OCI-LY3 (cell line): ENCODE measurements around the gene NEU2.

Experiments
- EZH2phosphoT487 ChIP-seq: fragments of 200-600 bp; shearing (Covaris generic); IDR thresholded peaks from 2 replicates; pipeline ENCODE4 v1.6.1; 2018; ENCODE audit warnings: antibody characterized with exemption, mixed run types, low read depth
- TF ChIP-seq, protein P1 (sequence below): fragments of 200-600, 300-600 bp; sonication (generic); IDR thresholded peaks from 2 replicates; pipeline ENCODE4 v1.5.1; 2014; ENCODE audit warnings: antibody characterized with exemption, low read length, low read depth

DNA sequence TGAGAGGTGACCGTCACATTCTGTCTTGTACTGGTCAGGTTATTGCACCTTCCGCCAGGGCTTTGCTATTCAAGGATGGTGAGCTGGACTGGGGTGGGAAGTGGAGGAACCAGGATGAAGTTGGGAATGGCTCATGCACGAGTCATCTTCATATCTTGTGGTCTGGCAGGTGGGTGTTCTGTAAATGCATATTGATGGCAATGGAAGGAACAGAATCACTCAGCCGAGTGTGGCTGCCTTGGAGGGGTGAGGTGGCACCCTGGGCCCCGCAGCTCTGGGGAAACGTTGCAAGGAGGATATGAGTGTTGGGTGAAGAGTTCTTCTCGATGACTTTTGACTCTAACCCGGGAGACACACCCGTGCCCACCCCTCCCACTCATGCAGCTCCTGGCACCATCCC is 1.2 kb downstream of the NEU2 start:
- TF ChIP-seq, protein P1, sequence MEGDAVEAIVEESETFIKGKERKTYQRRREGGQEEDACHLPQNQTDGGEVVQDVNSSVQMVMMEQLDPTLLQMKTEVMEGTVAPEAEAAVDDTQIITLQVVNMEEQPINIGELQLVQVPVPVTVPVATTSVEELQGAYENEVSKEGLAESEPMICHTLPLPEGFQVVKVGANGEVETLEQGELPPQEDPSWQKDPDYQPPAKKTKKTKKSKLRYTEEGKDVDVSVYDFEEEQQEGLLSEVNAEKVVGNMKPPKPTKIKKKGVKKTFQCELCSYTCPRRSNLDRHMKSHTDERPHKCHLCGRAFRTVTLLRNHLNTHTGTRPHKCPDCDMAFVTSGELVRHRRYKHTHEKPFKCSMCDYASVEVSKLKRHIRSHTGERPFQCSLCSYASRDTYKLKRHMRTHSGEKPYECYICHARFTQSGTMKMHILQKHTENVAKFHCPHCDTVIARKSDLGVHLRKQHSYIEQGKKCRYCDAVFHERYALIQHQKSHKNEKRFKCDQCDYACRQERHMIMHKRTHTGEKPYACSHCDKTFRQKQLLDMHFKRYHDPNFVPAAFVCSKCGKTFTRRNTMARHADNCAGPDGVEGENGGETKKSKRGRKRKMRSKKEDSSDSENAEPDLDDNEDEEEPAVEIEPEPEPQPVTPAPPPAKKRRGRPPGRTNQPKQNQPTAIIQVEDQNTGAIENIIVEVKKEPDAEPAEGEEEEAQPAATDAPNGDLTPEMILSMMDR, result no peak
- TF ChIP-seq EZH2phosphoT487, result no peak
